Measurements from ENCODE around the gene DTX1. TPM values are rescaled to one million over a fixed set of nuclear protein-coding genes. Genes with fewer than 3 reads are reported as not detected.

The DTX1 gene
- total and polyA plus RNA-seq, 2 donors (not counting 3 experiments of a cell fraction or from before 2014, with no cell fraction given), result 0.06 to 0.22 TPM

- no peaks in the 10 kb centered on the region for H3K9me3 ChIP-seq (replicated peaks; ENCODE audit: control insufficient read depth, insufficient read depth, low read length)
- CTCF ChIA-PET, result interaction anchor here (3.3 kb wide), 1 partner anchor 142 kb away, joined by 10 read pairs; no protein-coding TSS in a partner anchor
- FAIRE-seq, result no peak
- H3K36me3 ChIP-seq (ENCODE audit: control insufficient read depth in 2 of 2, extremely low read depth in 1 of 2, insufficient read depth in 2 of 2, low read length in 2 of 2), result no peaks in the 10 kb centered on the region
- no peak overlapping the region for H3K4me3 ChIP-seq (replicated peaks in 1 of 3; ENCODE audit: insufficient read depth in 1 of 3, low read depth in 1 of 3, low read length in 3 of 3)
- H3K9ac ChIP-seq (replicated peaks; ENCODE audit: extremely low read depth, insufficient read depth, low read length), result no peak overlapping the region
- H2AFZ ChIP-seq (ENCODE audit: low read depth, low read length), result no peak overlapping the region
- DNase-seq (ENCODE audit: low read depth, low spot score), result no peak
- no peaks in the 10 kb centered on the region for H4K20me1 ChIP-seq (replicated peaks; ENCODE audit: control insufficient read depth, extremely low read depth, insufficient read depth, low read length)
- H3K4me1 ChIP-seq (ENCODE audit: control insufficient read depth, extremely low read depth, insufficient read depth, low read length), result no peaks in the 10 kb centered on the region
- no TSS peak for BruUV-seq (replicated peaks)
- dilution Hi-C loops (cut with MboI; ENCODE audit: extremely low pct_ligation_motif_present, low sequenced_read_pairs), result no loop called here
- H3K27me3 ChIP-seq (ENCODE audit: control insufficient read depth in 2 of 2, insufficient read depth in 2 of 2, low read length in 2 of 2), result no peaks in the 10 kb centered on the region
- H3K79me2 ChIP-seq (ENCODE audit: control insufficient read depth, insufficient read depth, low read length), result no peaks in the 10 kb centered on the region
- TF ChIP-seq MAX (IDR thresholded peaks at IDR 0.05; ENCODE audit: insufficient read depth, insufficient read length) (no peak), MYC (IDR thresholded peaks at IDR 0.05; ENCODE audit: low read depth, low read length) (no peak), GATA2 (IDR thresholded peaks at IDR 0.05; ENCODE audit: insufficient read depth, insufficient read length, low read depth, low read length) (no peak), POLR2AphosphoS5 (IDR thresholded peaks at IDR 0.05; ENCODE audit: insufficient read depth, low read depth, low read length) (no peak), POLR2A (IDR thresholded peaks at IDR 0.05; ENCODE audit: low read depth, low read length) (no peak), EZH2 (IDR thresholded peaks at IDR 0.05; ENCODE audit: borderline replicate concordance, low read depth, low read length, severe bottlenecking) (no peak), FOS (IDR thresholded peaks at IDR 0.05; ENCODE audit: borderline replicate concordance, insufficient read depth, low read length) (no peak), JUN (IDR thresholded peaks at IDR 0.05; ENCODE audit: borderline replicate concordance, insufficient read depth, insufficient read length, low read depth) (no peak), CTCF (IDR thresholded peaks at IDR 0.05; ENCODE audit: extremely low read depth in 1 of 2, insufficient read depth in 1 of 2, low read depth in 1 of 2, low read length in 2 of 2) (no peak)
- no peak overlapping the region for H3K27ac ChIP-seq (ENCODE audit: insufficient read depth, low read depth, low read length)
- H3K4me2 ChIP-seq (ENCODE audit: insufficient read depth, low read length), result no peak overlapping the region
- intact Hi-C loops (cut with micrococcal nuclease), result no loop called here
- POLR2A ChIA-PET, result interaction anchor here (0.7 kb wide), 1 partner anchor 280 kb away, joined by 6 read pairs; no protein-coding TSS in a partner anchor
- no peaks in the 10 kb centered on the region for H3K9me1 ChIP-seq (replicated peaks; ENCODE audit: control insufficient read depth, extremely low read depth, insufficient read depth, low read length)
These were observed 77.5 kb downstream of the DTX1 start for GRCh38 chr12:113134071-113134470.
